IPS DF 4.7 (cell line): ENCODE data around the gene PSMA8.
"Not testable (repeated sequence)": the region's sequence is repeated elsewhere in the genome, so short reads cannot be mapped to it uniquely, and the experiment has no call there.

ENCODE experiments used
- DNase-seq: peaks from one replicate; pipeline ENCODE4 v3.0.0-alpha.2; 2013; ENCODE audit warnings: low spot score; ENCODE audit errors: extremely low read depth

The PSMA8 gene

DNA sequence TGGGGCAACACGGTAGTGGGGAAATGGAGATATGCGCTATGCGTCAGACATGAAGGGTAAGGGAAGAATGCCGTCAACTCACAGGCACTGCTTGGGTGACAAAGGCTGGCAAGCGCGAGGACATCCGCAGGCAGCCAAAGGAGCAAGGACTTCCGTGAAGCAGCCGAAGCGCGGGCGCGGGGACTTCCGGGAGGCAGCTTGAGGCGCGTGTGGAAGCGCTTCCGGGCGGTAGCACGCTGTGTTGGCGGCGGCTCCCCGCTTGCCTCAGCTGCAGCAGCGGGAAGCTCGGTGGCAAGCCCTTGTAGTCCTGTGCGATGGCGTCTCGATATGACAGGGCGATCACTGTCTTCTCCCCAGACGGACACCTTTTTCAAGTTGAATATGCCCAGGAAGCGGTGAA is at the start of gene PSMA8:
Gene PSMA8 (plus strand): TSS at position 218 of the 400 bp plus-strand sequence. CDS start 97 bp downstream, at position 315.
- DNase-seq: no peak

GRCh38 chr18:26085056-26085455 is 48.6 kb upstream of the PSMA8 start:
- DNase-seq: no peak

- no peak for DNase-seq
These were observed 46.7 kb upstream of the PSMA8 start for GRCh38 chr18:26086959-26087358.

DNA sequence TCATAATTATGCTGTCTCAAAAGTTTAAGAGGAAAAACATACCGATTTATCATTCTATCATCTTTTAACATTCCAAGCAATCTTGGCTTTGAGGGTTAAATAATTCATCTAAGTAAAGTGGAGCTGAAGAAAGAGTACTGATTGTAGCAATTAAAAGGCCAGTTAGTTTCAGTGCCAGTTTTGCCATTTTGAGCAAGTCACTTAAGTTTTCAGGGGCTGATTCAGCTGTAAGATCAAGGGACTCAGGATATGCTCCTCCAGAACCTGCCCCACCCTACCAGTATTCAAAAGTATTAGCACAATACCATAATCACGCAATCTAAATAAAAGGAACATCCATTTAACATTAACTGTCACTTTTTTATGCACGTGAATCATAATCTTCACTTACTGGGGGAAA is 45.2 kb upstream of the PSMA8 start:
- DNase-seq: no peak

DNA sequence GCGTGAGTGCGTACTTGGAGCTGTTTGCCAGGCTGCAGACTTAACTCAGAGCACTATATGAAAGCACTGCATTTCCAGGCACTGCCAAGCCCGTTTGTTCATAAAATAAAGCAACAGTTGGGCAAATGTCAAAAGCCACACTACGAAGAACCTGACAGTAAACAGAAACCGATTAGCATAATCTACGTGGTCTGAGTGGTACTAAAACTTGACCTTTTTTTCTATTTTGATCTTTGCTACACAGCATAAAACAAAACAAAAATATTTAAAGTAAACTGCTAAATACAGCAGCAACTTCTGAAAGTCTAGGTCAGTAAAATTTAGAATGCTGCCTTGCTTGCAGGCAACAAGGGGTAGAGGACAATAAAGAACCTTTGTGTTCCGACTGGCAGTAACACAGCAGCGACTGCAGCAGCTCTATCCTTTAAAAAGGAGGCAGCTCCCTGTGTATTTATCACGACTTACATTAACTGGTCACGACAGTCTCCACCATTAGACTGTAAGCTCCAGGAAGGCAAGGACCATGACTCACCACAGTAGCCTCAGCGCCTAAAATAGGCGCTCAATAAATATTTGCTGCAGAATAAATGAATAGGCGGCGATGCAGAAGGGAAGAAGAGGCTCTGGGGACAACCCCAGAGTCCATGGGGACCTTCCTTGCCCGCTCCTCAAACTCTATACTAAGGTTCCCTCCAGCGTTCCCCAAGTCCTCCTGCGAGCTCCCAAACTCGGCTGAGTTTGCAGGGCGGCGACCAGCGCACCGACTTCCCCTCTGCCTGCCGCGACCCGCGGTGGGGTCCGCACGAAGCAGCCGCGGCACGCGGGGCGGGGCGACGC is 44.2 kb upstream of the PSMA8 start:
- DNase-seq: no peak

GRCh38 chr18:26090130-26091046 is 43.3 kb upstream of the PSMA8 start, which contains the start of gene SS18:
TSS of gene SS18 (minus strand) at chr18:26090613. CDS start at chr18:26090569, 44 bp downstream.
- DNase-seq: peak; percentile 66

DNA sequence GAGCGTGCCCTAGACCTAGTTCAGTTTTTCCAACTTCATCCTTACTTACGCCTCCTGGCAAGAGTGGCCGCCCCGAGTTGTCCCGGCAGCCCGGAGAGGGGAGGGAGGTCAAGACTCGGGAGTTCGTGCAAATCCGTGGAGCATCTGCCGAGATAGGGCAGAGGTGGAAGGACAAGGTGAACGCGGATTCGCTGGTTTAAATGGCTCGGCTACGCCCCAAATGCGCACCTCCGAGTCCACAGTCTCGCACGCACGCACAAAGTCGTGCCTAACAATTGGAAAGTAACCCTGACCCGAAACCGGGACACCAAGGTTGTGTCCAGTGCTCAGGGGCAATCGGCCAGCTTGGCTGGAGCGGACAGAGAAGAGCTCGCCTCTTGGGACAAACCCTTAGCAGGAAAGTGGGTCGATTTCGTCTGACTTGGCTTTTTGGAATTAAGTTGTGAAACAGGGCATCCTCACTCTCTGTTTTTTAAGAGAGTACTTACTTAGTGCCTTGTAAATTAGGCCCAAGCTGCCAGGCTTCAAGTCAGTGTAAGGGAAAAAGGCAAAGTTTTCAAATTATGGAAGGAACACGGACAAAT is 42.5 kb upstream of the PSMA8 start:
- no peak for DNase-seq

- no peak for DNase-seq
These were observed 36.8 kb upstream of the PSMA8 start for GRCh38 chr18:26096852-26097251.

- no peak for DNase-seq
These were observed 36.1 kb upstream of the PSMA8 start for GRCh38 chr18:26097563-26097962.

DNA sequence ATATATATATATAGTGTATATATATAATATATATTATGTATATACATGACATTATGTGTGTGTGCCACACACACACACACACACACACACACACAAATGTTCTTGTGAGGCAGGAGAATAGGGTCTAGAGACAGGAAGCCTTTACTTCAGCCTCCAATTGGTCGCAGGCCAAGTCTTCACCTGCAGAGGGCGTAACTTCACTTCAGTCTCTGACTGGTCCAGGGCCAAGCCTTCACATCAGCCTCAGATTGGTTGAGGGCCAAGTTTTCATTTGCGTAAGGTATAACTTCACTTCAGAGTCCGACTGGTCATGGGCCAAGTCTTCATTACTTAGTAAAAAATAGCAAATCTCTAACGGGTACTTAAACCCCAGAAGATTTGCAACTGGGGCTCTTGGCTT is 30.1 kb upstream of the PSMA8 start:
- no peak for DNase-seq

GRCh38 chr18:26104035-26104434 is 29.6 kb upstream of the PSMA8 start:
- no peak for DNase-seq

DNA sequence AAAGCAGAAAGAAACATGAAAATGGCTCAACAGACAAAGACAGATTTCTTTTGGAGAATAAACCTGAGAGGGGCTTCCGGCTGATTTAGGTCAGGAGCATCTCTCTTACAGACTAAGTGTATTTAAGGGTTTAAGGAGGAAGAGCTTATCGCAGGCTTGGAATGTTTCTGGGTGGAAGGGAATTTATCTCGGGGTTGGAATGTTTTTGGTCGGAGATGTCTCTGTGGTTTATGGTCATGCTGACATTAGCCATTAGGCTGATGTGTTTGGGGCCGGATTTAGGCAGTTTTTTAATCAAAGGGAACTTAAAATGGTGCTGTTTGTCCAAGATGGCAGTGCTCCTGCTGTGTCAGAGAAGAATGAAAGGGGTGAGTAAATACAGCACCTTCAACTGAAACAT is 14.4 kb upstream of the PSMA8 start:
- no peak for DNase-seq

GRCh38 chr18:26121476-26121875 is 12.2 kb upstream of the PSMA8 start:
- no peak for DNase-seq

DNA sequence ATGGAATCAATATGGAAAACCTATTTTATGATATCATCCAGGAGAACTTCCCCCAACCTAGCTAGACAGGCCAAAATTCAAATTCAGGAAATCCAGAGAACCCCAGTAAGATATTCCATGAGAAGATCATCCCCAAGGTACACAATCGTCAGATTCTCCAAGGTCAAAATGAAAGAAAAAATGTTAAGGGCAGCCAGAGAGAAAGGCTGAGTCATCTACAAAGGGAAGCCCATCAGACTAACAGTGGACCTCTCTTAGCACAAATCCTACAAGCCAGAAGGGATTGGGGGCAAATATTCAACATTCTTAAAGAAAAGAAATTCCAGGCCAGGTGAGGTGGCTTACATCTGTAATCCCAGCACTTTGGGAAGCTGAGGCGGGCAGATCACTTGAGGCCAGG is 11.7 kb upstream of the PSMA8 start:
- DNase-seq: not testable (repeated sequence)

DNA sequence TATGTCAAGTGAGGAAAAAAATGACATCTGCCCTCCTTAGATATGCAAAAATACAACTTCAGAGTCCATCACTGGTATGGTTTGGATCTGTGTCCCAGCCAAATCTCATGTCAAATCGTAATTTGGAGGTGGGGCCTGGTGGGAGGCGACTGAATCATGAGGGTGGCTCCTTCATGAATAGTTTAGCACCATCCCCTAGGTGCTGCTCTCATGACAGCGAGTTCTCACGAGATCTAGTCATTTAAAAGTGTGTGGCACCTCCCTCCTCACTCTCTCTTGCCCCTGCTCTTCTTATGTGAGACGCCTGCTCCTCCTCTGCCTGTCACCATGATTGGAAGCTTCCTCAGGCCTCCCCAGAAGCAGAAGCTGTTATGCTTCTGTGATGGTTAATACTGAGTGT is 5.9 kb upstream of the PSMA8 start:
- no peak for DNase-seq

DNA sequence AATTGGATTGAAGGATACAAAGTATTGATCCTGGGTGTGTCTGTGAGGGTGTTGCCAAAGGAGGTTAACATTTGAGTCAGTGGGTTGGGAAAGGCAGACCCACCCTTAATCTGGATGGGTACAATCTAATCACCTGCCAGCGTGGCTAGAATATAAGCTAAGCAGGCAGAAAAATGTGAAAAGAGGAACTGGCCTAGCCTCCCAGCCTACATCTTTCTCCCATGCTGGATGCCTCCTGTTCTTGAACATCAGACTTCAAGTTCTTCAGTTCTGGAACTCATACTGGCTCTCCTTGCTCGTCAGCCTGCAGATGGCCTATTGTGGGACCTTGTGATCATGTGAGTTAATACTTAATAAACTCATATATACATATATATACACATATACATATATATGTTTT is 5.5 kb upstream of the PSMA8 start:
- not testable (repeated sequence) for DNase-seq

DNA sequence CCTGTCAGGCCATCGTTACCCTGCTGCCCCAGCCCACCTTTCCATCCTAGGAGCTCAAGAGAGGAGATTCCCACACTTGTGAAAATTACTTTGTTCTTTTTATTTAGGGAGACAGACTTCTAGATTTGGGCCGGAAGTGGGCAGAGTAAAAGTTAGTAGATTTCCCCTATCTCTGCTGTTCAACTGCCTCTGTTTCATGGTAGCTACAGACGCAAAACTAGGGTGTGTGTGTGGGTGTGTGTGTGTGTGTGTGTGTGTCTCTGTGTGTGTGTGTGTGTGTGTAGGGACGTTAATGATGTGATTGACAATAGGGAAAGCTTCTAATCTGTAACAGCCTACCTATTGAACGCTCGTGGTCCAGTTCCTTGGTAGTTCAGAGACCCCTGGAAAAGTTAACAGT is 438 bp downstream of the PSMA8 start:
- DNase-seq: no peak

- DNase-seq: no peak
These were observed 1.9 kb downstream of the PSMA8 start for GRCh38 chr18:26135548-26135947.

- no peak for DNase-seq
These were observed 23.7 kb downstream of the PSMA8 start for GRCh38 chr18:26157326-26157725.

- no peak for DNase-seq
These were observed 25.7 kb downstream of the PSMA8 start for GRCh38 chr18:26159353-26159752.

DNA sequence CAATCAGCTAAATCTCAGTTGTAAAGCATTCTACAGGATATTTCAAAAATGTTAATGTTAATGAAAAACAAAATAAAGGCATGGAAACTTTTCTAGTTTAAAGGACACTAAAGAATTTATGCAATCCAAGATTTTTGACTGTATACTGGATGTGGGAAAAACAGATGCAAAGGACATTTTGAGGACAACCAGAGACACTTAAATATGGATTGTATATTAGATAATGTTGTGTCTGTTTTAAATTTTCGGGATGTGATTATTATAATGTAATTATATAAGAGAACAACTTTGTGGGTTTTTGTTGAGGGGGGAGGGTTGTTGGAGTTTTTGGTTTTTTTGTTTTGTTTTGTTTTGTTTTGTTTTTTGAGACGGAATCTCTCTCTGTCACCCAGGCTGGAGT is 30.9 kb downstream of the PSMA8 start:
- DNase-seq: no peak

DNA sequence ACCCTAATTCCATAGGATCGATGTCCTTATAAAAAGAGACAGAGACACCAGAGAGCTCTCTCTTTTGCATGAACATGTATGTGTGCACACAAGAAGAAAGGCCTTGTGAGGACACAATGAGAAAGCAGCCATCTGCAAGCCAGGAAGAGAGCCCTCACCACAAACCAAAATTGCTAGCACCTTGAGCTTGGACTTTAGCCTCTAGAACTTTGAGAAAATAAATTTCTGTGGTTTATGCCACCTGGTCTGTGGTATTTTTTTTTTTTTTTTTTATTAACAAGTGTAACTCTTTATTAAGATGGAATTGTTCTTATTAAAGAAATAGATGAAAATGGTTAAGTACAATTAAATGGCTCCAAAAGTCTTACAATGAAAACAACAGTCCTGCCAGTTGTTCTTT is 33.9 kb downstream of the PSMA8 start:
- DNase-seq: not testable (repeated sequence)
